MM.1S (cell line): ENCODE measurements around the gene NUDT6.

Source experiments
- EZH2 ChIP-seq: fragments of 300-600 bp; sonication (generic); optimal IDR thresholded peaks from 2 replicates; pipeline ENCODE3; 2017; ENCODE audit warnings: low read depth, mild to moderate bottlenecking, antibody characterized with exemption, low read length, mixed read lengths
- TF ChIP-seq, protein P1 (sequence below): fragments of 300-600 bp; sonication (generic); IDR thresholded peaks from 2 replicates; pipeline ENCODE4 v1.5.1; 2016; ENCODE audit warnings: antibody characterized with exemption, low read length, mixed read lengths

DNA sequence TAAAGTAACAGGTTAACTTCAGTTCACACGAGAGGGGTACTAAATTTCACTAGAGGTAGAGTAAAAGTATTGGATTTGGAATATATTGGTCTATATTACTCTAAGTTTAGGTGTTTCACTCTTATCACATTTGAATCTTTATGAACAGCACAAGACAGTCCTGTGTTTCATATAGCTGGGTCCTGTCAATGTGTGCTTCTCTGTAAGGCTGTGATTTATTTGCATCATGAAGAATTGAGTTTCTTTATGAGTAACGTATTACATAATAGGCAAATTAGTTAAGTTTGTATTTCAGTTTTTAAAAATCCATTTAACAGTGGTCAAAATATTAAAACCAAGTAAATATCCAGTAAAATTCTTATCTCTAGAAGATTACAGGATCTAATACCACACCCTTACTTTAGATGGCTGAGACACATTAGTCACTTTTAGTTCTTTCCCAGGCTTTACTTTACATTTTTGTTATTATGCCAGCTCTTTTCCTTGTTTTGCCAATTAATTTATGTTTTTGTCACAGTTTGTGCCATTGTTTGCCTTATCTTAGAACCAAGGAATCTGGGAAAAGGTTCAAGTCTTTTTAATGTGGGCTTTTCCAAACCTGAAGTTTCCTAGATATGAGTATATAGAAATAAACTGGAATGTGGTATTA is 32.1 kb downstream of the NUDT6 start:
- TF ChIP-seq, protein P1, sequence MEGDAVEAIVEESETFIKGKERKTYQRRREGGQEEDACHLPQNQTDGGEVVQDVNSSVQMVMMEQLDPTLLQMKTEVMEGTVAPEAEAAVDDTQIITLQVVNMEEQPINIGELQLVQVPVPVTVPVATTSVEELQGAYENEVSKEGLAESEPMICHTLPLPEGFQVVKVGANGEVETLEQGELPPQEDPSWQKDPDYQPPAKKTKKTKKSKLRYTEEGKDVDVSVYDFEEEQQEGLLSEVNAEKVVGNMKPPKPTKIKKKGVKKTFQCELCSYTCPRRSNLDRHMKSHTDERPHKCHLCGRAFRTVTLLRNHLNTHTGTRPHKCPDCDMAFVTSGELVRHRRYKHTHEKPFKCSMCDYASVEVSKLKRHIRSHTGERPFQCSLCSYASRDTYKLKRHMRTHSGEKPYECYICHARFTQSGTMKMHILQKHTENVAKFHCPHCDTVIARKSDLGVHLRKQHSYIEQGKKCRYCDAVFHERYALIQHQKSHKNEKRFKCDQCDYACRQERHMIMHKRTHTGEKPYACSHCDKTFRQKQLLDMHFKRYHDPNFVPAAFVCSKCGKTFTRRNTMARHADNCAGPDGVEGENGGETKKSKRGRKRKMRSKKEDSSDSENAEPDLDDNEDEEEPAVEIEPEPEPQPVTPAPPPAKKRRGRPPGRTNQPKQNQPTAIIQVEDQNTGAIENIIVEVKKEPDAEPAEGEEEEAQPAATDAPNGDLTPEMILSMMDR: no peak
- no peak for TF ChIP-seq EZH2
